GM21515 (cell line): Measurements from ENCODE around the gene EIF5AL1.
"Not testable (repeated sequence)": the region's sequence is repeated elsewhere in the genome, so short reads cannot be mapped to it uniquely, and the experiment has no call there.

ENCODE experiments used
- ATAC-seq: cut with Tn5 transposase; IDR thresholded peaks from one replicate; pipeline ENCODE4 v1.9.1; 2021; ENCODE audit not compliant: unreplicated experiment

Gene EIF5AL1

GRCh38 chr10:79509306-79509933 is 2.9 kb upstream of the EIF5AL1 start:
- not testable (repeated sequence) for ATAC-seq

GRCh38 chr10:79509934-79510508 is 2.3 kb upstream of the EIF5AL1 start:
- ATAC-seq = not testable (repeated sequence)

DNA sequence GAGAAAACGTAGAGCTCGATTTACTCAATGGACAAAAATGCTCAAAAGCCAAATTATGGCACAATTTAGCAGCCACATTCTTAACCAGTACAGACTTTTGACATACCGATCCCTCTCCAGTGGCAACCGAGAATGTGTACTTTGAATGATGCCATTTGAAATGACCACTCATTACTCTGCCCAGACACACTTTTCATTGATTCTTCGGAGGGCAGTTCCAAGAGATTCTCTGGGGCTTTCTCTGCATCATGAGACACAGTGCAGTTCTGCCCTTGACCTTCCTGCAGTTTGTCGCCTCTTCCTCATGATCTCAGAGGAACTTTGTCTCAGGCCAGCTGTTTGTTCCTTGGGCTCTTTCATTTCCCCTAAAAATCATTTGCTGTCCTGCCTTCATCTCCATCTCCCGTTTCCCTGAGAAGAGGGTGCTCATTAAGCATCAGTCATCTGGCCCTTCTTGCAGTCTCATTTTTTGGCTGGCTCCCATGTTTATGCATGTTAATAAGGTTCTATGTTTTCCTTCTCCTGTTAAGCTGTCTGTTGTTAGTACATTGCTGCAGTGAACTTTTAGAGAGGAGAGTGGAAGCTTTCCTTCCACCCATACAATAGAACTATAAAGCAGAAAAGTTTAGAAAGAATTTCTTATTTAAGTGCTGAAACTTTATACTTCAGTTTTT is 4.3 kb downstream of the EIF5AL1 start:
- not testable (repeated sequence) for ATAC-seq

DNA sequence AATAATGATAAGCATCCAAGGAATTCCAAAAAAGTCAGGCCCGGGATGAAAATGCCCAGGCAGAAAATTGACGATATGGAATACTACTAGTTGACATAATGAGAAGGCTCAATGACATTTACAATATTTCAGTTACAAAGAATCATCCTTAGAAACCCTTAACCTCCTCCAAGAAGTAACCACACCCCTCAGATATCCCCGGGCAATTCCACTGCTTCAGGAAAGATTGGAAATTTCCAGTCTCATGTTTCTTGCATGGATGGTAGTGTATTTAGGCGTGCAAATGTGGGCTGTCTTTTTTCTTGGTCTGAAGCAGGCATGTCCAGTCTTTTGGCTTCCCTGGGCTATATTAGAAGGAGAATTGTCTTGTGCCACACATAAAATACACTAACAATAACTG is 5.2 kb downstream of the EIF5AL1 start:
- ATAC-seq = not testable (repeated sequence)

DNA sequence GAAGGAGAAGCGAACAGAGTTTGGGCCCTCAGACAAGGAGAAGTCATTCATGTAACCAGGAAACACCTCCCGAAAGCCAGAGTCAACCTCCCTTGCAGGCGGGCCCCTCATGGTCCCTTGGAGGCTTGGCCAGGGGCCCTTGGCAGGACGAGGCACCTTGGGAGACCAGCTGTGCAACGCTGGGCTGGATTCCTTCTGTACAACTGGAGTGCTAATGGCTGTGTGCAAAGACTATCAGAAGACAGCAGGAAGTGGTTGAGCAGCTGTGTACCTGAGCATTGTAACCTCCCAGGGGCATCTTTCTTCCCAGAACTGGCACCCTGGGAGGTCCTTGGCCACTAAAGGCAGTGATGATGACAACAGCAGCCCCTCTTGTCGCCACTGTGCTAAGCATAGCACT is 9.4 kb downstream of the EIF5AL1 start:
- not testable (repeated sequence) for ATAC-seq

GRCh38 chr10:79522464-79522863 is 10.1 kb downstream of the EIF5AL1 start:
- ATAC-seq = not testable (repeated sequence)

DNA sequence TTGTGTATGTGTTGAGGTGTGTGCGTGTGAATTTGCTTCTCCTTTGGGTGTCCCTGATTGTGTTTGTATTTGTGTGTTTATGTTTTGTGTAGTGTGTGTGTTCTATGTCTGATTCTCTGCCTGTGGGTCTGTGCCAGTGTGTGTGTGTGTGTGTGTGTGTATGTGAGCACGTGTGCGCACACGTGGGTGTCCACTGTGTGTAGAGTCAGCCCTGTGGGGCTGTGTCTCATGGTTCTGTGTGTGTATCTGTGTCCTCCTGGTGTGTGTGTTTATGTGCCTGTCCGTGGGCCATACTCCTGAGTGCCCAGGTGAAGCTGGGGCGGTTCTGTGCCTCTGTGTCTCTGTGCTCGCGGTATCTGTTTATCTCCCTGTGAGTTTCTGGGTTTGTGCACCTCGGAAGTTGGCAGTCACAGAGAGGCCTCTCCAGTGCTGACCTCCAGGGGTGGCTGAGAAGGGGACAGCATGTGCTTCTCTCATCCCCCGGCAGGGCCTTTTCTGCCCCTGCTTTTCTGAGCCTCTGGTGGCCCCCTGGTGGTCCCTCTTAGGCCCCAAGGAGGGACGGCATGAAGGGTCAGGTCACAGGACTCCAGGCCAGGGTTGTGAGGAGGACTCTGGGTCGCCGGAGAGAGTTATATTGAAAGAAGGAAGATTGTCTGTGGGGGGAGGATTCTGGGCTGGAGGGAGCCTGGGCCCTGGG is 11.0 kb downstream of the EIF5AL1 start:
- not testable (repeated sequence) for ATAC-seq

DNA sequence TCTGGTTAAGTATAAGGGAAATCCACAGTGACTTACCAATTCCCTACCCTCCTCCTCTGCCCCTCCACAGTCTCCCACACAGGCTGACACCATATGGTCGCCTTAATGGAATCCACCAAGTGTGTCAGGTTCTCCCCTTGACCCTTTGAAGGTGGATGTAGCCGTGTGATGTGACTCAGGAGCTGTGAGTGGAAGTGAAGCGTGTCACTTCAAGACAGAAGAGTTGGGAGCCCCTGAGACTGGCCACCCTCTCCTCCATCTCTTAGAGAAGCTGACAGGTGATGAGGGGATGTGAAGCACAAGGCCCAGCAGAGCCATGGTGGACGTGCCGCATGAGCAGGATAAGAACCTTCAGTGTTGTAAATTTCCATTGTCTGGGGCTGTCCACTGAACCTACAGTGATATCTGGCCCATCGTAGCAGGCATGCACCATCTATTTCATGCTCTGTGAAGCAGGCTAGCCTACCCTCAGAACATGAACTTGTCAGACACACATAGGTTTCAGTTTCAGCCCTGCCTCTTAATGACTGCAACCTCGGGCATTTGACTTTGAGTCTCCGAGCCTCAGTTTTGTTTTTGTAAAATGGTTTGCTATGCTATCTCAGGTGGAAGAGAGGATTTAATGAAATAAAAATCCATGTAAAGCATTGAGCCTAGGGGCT is 12.8 kb downstream of the EIF5AL1 start:
- peak; percentile 76 for ATAC-seq

DNA sequence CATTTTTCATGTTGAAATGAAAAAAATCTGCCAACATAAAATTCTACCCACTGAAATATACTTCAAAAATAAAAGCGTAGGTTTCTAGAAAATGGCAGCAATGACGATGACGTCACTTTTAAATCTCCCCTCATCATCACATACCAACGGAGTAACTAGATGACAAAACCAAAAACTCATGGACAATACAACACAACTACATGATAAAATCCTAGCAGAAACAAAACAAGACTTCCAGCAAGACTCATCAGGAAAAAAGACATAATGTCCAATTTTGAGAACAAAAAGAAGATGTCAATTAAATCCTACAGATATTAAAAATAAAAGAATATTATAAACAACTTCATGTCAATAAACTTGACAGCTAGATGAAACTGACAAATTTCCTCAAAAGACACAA is 15.9 kb downstream of the EIF5AL1 start:
- ATAC-seq = not testable (repeated sequence)

- ATAC-seq = not testable (repeated sequence)
Measured at GRCh38 chr10:79533142-79533902, 21.0 kb downstream of the EIF5AL1 start.

DNA sequence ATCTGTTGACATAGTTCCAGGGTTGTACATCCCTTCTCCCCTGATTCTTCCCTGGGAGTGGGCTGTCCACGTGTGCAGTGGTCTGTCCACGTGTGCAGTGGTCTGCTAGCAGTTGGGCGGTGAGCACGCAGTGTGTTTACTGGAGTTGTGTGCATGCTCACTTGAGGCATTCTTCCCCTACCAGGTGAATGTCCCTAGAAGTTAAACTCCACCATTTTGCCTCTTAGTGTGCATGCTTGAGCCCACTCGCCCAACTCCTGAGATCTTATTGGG is 21.5 kb downstream of the EIF5AL1 start:
- ATAC-seq = not testable (repeated sequence)

- ATAC-seq = not testable (repeated sequence)
Measured at GRCh38 chr10:79538311-79538710, 26.0 kb downstream of the EIF5AL1 start.

DNA sequence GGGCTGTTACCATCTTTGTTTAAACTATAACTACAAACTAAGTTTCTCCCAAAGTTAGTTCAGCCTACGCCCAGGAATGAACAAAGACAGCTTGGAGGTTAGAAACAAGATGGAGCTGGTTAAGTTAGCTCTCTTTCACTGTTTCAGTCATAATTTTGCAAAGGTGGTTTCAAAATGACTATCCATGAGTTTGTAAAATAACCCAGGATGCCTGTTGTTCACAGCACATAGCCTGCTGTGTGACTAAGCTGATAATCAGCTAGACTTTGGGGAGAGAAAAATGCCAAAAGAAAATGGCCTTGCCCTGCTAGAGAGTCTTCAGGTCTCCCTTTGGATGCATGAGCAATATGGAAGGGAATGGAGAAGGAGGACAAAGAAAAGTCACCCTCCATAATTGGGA is 28.6 kb downstream of the EIF5AL1 start:
- peak; percentile 85 for ATAC-seq

GRCh38 chr10:79542626-79543025 is 30.3 kb downstream of the EIF5AL1 start:
- ATAC-seq = no peak

DNA sequence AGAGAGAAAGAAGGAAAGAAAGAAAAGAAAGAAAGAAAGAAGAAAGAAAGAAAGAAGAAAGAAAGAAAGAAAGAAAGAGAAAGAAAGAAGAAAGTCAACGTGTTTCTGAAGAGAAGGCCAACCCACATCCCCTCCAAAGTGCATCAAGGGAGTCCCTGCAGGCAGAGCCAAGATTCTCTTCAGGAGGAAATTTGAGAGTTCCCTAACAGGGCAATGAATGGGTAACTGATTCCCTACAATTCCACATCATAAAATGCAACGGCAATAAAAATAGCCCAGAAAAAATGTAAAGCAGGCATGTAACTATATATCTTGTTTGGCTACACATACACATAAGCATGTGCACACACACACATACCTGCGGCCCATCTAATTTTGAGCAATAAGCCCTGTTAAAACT is 32.1 kb downstream of the EIF5AL1 start:
- ATAC-seq = not testable (repeated sequence)

GRCh38 chr10:79544926-79545659 is 32.8 kb downstream of the EIF5AL1 start:
- ATAC-seq = not testable (repeated sequence)

DNA sequence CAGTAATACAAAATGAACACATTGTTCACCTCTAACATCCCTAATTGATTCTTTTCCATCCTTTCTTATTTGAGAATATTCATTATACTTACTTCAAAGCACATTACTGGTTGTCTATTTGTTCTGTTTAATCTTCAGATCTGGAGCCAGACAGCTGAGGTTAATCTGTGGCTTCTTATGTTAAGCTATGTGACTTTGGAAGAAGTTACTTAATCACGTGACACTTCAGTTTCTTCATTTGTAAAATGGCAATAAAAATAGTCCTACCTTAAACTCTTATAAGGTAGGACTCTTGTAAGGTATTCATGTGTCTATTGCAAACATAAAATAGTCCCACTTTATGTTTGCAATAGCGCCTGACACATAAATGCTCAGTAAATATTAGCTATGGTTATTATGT is 34.8 kb downstream of the EIF5AL1 start:
- not testable (repeated sequence) for ATAC-seq

- no peak for ATAC-seq
Measured at GRCh38 chr10:79547973-79548372, 35.6 kb downstream of the EIF5AL1 start.

DNA sequence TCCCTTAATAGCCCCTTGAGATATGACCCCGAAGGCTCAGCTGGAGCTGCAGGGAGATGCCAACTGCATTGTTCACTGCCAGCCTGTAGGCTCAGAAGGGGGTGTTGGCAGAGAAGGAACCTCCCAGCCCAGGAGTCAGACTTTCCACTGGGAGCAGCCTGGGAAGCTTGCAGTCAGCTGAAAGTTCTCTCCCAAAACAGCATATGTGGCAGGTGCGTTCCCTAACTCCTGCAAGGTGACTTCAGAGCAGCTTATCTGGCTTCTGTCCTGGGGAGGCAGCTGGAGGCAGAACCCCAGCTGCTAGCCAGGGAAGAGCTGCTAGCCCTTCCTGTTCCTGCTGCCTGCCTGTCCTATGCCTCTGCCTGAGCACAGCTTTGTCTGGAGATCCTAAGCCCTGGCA is 39.8 kb downstream of the EIF5AL1 start:
- ATAC-seq = no peak
